Measurements from ENCODE around the gene NRIP1. TPM values are rescaled to one million over a fixed set of nuclear protein-coding genes. Genes with fewer than 3 reads are reported as not detected.

Gene NRIP1
- polyA plus RNA-seq, 3 donors, result 4.3 to 28.2 (median 23.5) TPM

DNA sequence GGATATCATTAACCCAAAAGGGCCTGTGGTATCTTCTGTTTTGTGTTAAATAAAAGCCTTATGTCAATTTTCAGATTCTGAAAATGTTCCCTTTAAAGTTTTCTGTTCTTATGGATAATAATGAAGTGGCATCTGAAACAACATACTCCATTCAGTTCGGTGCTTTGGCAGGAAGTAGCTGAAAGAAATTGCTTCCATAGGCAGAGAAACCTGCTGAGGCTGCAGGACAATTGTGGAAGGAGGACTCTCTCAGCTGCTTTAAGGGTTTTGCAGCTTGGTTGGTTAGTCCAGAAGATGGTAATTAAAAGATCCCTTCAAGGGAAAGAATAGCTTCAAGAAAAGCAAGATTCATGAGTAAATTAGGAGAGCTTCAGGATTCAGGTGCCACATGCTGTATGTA, 30.5 kb upstream of the NRIP1 start:
- intact Hi-C loops (cut with micrococcal nuclease), result no loop called here
- H3K27ac Mint-ChIP-seq, result no peak overlapping the region

DNA sequence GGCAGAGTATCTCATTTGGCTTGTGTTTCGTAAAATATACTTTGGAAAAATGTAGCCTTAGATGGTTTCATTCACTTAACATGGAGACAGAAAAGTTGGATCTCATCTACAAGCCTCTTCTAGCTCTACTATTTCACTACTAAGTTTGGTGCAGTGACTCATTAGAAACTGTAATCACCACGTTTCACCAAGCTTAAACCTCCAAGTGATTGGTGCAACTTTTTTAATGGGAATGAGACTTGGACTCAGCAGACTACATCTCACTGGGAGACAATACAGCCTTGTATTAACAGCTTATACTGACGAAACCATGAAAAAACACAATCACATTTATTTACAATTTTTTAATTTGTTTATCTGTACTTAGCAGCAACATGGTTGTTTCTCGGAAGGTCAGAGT, 29.9 kb upstream of the NRIP1 start:
- Histone ChIP-seq H4K20me1 (ENCODE audit: insufficient read depth, low read length) (no peaks in the 10 kb centered on the region), H3K79me2 (ENCODE audit: insufficient read depth, low read length) (no peaks in the 10 kb centered on the region), H3K9ac (ENCODE audit: insufficient read depth, low read length, poor library complexity, severe bottlenecking) (no peak overlapping the region), H3K27ac (ENCODE audit: low read depth in 1 of 2, low read length in 2 of 2) (no peak overlapping the region), H3K27me3 (ENCODE audit: control insufficient read depth in 2 of 2, insufficient read depth in 2 of 2, low read length in 2 of 2) (no peaks in the 10 kb centered on the region), H2AFZ (ENCODE audit: insufficient read depth, low read depth, low read length, poor library complexity, severe bottlenecking) (no peak overlapping the region), H3K9me3 (replicated peaks in 1 of 2; ENCODE audit: control insufficient read depth in 1 of 2, insufficient read depth in 1 of 2, low read length in 2 of 2) (no peaks in the 10 kb centered on the region), H3K4me1 (ENCODE audit: control insufficient read depth in 1 of 2, insufficient read depth in 2 of 2, low read length in 2 of 2) (no peaks in the 10 kb centered on the region), H3K4me2 (replicated peaks; ENCODE audit: extremely low read depth, low read length, poor library complexity, severe bottlenecking) (no peak overlapping the region), H3K36me3 (replicated peaks in 1 of 2; ENCODE audit: control insufficient read depth in 1 of 2, insufficient read depth in 2 of 2, low read length in 2 of 2) (no peaks in the 10 kb centered on the region), H3K4me3 (replicated peaks in 1 of 3; ENCODE audit: low read depth in 2 of 3, low read length in 3 of 3) (no peak overlapping the region)
- no peak for DNase-seq
- intact Hi-C loops (cut with micrococcal nuclease), result no loop called here
- H3K4me3 Mint-ChIP-seq, result no peak overlapping the region
- H3K27me3 Mint-ChIP-seq (ENCODE audit: low read depth in 3 of 3), result no peaks in the 10 kb centered on the region
- no CpG with 5 or more reads among the region's 4 CpGs for WGBS (ENCODE audit: insufficient coverage)
- no peak overlapping the region for H3K27ac Mint-ChIP-seq
- no peaks in the 10 kb centered on the region for H3K4me1 Mint-ChIP-seq
- TF ChIP-seq, protein P1, sequence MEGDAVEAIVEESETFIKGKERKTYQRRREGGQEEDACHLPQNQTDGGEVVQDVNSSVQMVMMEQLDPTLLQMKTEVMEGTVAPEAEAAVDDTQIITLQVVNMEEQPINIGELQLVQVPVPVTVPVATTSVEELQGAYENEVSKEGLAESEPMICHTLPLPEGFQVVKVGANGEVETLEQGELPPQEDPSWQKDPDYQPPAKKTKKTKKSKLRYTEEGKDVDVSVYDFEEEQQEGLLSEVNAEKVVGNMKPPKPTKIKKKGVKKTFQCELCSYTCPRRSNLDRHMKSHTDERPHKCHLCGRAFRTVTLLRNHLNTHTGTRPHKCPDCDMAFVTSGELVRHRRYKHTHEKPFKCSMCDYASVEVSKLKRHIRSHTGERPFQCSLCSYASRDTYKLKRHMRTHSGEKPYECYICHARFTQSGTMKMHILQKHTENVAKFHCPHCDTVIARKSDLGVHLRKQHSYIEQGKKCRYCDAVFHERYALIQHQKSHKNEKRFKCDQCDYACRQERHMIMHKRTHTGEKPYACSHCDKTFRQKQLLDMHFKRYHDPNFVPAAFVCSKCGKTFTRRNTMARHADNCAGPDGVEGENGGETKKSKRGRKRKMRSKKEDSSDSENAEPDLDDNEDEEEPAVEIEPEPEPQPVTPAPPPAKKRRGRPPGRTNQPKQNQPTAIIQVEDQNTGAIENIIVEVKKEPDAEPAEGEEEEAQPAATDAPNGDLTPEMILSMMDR (IDR thresholded peaks at IDR 0.05), result no peak
- H3K36me3 Mint-ChIP-seq, result no peaks in the 10 kb centered on the region
- no peaks in the 10 kb centered on the region for H3K9me3 Mint-ChIP-seq

More for the DNA sequence above, 30.5 kb upstream of the NRIP1 start:
- Histone ChIP-seq H3K27ac (ENCODE audit: low read depth in 1 of 2, low read length in 2 of 2) (no peak overlapping the region), H3K27me3 (ENCODE audit: control insufficient read depth in 2 of 2, insufficient read depth in 2 of 2, low read length in 2 of 2) (no peaks in the 10 kb centered on the region), H3K36me3 (replicated peaks in 1 of 2; ENCODE audit: control insufficient read depth in 1 of 2, insufficient read depth in 2 of 2, low read length in 2 of 2) (no peaks in the 10 kb centered on the region), H3K4me3 (replicated peaks in 1 of 3; ENCODE audit: low read depth in 2 of 3, low read length in 3 of 3) (no peak overlapping the region), H3K79me2 (ENCODE audit: insufficient read depth, low read length) (no peaks in the 10 kb centered on the region), H3K9me3 (replicated peaks in 1 of 2; ENCODE audit: control insufficient read depth in 1 of 2, insufficient read depth in 1 of 2, low read length in 2 of 2) (no peaks in the 10 kb centered on the region), H3K9ac (ENCODE audit: insufficient read depth, low read length, poor library complexity, severe bottlenecking) (no peak overlapping the region), H2AFZ (ENCODE audit: insufficient read depth, low read depth, low read length, poor library complexity, severe bottlenecking) (no peak overlapping the region), H3K4me2 (replicated peaks; ENCODE audit: extremely low read depth, low read length, poor library complexity, severe bottlenecking) (no peak overlapping the region), H4K20me1 (ENCODE audit: insufficient read depth, low read length) (no peaks in the 10 kb centered on the region), H3K4me1 (ENCODE audit: control insufficient read depth in 1 of 2, insufficient read depth in 2 of 2, low read length in 2 of 2) (no peaks in the 10 kb centered on the region)
- TF ChIP-seq, protein P1 (IDR thresholded peaks at IDR 0.05), result no peak
- WGBS (ENCODE audit: insufficient coverage), result no CpG with 5 or more reads among the region's 1 CpG
- no peak overlapping the region for H3K4me3 Mint-ChIP-seq
- no peak for DNase-seq
- H3K36me3 Mint-ChIP-seq, result no peaks in the 10 kb centered on the region
- no peaks in the 10 kb centered on the region for H3K4me1 Mint-ChIP-seq
- H3K27me3 Mint-ChIP-seq (ENCODE audit: low read depth in 3 of 3), result no peaks in the 10 kb centered on the region
- H3K9me3 Mint-ChIP-seq, result peaks cover 0 to 2% (median 0%) of the 10 kb centered on the region in 7 donors

Data from CD14-positive monocyte (primary cell).